ENCODE results near the gene STRIP2.

- TF ChIP-seq CTCF (IDR thresholded peaks at IDR 0.05 in 4 of 5, conservative IDR thresholded peaks at IDR 0.05 in 1 of 5) (no peak), POLR2A (IDR thresholded peaks at IDR 0.05) (no peak)
These were observed 20.0 kb downstream of the STRIP2 start for GRCh38 chr7:129454249-129454551.

Data from gastrocnemius medialis (tissue), 4 donors.